ENCODE data around the gene KRT76. TPM values are rescaled to one million over a fixed set of nuclear protein-coding genes. Genes with fewer than 3 reads are reported as not detected.

Gene KRT76
- total RNA-seq, 4 donors from 2014 or later, result not detected

DNA sequence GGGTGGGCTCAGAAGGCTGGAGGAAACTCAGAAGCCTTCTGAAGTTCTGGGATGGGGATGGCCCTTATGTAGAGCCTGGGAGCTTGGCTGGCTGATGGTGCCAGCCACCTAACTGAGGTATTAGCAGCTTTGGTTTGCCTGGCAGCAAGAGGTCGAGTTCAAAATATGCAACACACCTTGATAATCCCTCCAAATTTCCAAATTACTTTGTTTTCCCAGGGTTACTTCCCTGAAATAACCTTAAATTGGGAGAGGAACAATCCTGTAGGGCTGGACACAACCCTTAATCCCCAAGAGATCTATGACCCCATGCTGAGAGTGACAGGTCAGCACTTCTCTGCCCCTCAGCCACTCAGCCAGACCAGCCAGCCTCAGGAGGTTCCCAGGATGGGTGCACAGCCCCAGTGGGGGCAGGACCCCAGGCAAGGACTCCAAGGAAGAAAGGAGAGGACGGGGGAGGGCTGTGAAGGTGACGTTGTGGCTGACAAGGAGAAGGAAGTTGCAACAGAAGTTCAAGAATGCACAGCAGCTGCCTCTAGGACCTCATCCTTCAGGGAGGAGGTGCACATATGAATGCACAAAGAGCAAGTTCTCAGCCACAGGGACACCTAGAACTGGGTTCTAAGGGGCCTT lies 55.2 kb downstream of the KRT76 start:
- WGBS, 2 donors, result 48 to 59% methylated on average over 3 of the region's 3 CpGs
- Histone ChIP-seq H3K4me1 (no peaks in the 10 kb centered on the region), H3K9me3 (no peaks in the 10 kb centered on the region), H3K36me3 (no peaks in the 10 kb centered on the region), H3K4me3 (no peak overlapping the region), H3K27ac (no peak overlapping the region), H3K27me3 (no peaks in the 10 kb centered on the region)
- no peak for TF ChIP-seq POLR2A (IDR thresholded peaks at IDR 0.05)
- no peak for TF ChIP-seq EP300 (IDR thresholded peaks at IDR 0.05)
- TF ChIP-seq, protein P1, sequence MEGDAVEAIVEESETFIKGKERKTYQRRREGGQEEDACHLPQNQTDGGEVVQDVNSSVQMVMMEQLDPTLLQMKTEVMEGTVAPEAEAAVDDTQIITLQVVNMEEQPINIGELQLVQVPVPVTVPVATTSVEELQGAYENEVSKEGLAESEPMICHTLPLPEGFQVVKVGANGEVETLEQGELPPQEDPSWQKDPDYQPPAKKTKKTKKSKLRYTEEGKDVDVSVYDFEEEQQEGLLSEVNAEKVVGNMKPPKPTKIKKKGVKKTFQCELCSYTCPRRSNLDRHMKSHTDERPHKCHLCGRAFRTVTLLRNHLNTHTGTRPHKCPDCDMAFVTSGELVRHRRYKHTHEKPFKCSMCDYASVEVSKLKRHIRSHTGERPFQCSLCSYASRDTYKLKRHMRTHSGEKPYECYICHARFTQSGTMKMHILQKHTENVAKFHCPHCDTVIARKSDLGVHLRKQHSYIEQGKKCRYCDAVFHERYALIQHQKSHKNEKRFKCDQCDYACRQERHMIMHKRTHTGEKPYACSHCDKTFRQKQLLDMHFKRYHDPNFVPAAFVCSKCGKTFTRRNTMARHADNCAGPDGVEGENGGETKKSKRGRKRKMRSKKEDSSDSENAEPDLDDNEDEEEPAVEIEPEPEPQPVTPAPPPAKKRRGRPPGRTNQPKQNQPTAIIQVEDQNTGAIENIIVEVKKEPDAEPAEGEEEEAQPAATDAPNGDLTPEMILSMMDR (IDR thresholded peaks at IDR 0.05), result no peak
- DNase-seq (ENCODE audit: low spot score in 2 of 2), result no peak

- no peaks in the 10 kb centered on the region for H3K4me1 ChIP-seq
- no peaks in the 10 kb centered on the region for H3K9me3 ChIP-seq
- H3K27ac ChIP-seq, result no peak overlapping the region
- H3K27me3 ChIP-seq, result peaks cover 0 to 12% of the 10 kb centered on the region in 2 donors
- WGBS, 2 donors, result 77 to 83% methylated on average over 8 of the region's 8 CpGs
- DNase-seq (ENCODE audit: low spot score in 2 of 2), result no peak
- no peak for TF ChIP-seq EP300 (IDR thresholded peaks at IDR 0.05)
- TF ChIP-seq POLR2A (IDR thresholded peaks at IDR 0.05), result no peak
- TF ChIP-seq, protein P1 (IDR thresholded peaks at IDR 0.05), result no peak
- no peak overlapping the region for H3K4me3 ChIP-seq
- no peaks in the 10 kb centered on the region for H3K36me3 ChIP-seq
These were observed 56.7 kb downstream of the KRT76 start for GRCh38 chr12:52720365-52720886.

Small RNAs within 50 kb of the gene (small RNA-seq; reads per million reads assigned to genes)
- gene AC107016.2, result not detected

Other genes starting within 250 kb of the KRT76 start
- gene KRT71, start 224.2 kb downstream of the KRT76 start, total RNA-seq, result not detected
- not detected for gene KRT74, start 203.5 kb downstream of the KRT76 start, total RNA-seq
- not detected for gene KRT72, start 175.9 kb downstream of the KRT76 start, total RNA-seq
- not detected for gene KRT73, start 158.8 kb downstream of the KRT76 start, total RNA-seq
- not detected for gene KRT2, start 125.1 kb downstream of the KRT76 start, total RNA-seq
- not detected for gene KRT1, start 96.9 kb downstream of the KRT76 start, total RNA-seq
- not detected for gene KRT77, start 73.8 kb downstream of the KRT76 start, total RNA-seq
- gene KRT3, start 18.8 kb upstream of the KRT76 start, total RNA-seq, result not detected
- gene KRT4, start 36.8 kb upstream of the KRT76 start, total RNA-seq, result not detected
- 1 to 10 TPM in 1 of 4 donors, not detected in 3; 3.9 TPM for gene KRT79, start 57.0 kb upstream of the KRT76 start, total RNA-seq
- 10 to 100 TPM in 1 of 4 donors, not detected in 3; 10.8 TPM for gene KRT78, start 71.6 kb upstream of the KRT76 start, total RNA-seq
- gene KRT8, start 127.7 kb upstream of the KRT76 start, total RNA-seq, result 10 to 100 TPM in 2 of 4 donors, 1 to 10 TPM in 1, under 1 TPM in 1; 0.20 to 19.7 (median 10.2) TPM
- 1 to 10 TPM in 3 of 4 donors, under 1 TPM in 1; 0.78 to 8.1 (median 3.5) TPM for gene KRT18, start 171.8 kb upstream of the KRT76 start, total RNA-seq
- 100 to 1,000 TPM; 297 to 484 (median 401) TPM for gene EIF4B, start 229.1 kb upstream of the KRT76 start, total RNA-seq

All from tibial nerve (tissue), 4 donors.